Endodermal cell (in vitro differentiated cells): Measurements from ENCODE around the gene SLC29A2. TPM values are rescaled to one million over a fixed set of nuclear protein-coding genes. Genes with fewer than 3 reads are reported as not detected.

Experiments
- DNase-seq: peaks from one replicate; pipeline ENCODE4 v3.0.0-alpha.2; 2017
- H3K27ac ChIP-seq: 2 replicates; pipeline ENCODE4 v1.5.1; 2013; ENCODE audit warnings: mild to moderate bottlenecking, low read depth, low read length, moderate library complexity
- H3K27me3 ChIP-seq: 2 replicates; pipeline ENCODE4 v1.6.1; 2013; ENCODE audit warnings: mild to moderate bottlenecking, low read length, moderate library complexity; ENCODE audit not compliant: insufficient read depth, control insufficient read depth, poor library complexity, severe bottlenecking
- H3K36me3 ChIP-seq: 2 replicates; pipeline ENCODE4 v1.7.0; 2013; ENCODE audit warnings: mild to moderate bottlenecking, low read length, moderate library complexity; ENCODE audit not compliant: control insufficient read depth, insufficient read depth
- H3K4me1 ChIP-seq: one replicate; pipeline ENCODE4 v1.7.0; 2013; ENCODE audit warnings: low read length; ENCODE audit not compliant: control insufficient read depth, insufficient read depth
- H3K4me3 ChIP-seq: 2 replicates; pipeline ENCODE4 v1.5.1; 2013; ENCODE audit warnings: mild to moderate bottlenecking, low read length, moderate library complexity
- H3K9ac ChIP-seq: 2 replicates; pipeline ENCODE4 v1.6.1; 2013; ENCODE audit warnings: mild to moderate bottlenecking, low read length, moderate library complexity; ENCODE audit not compliant: poor library complexity, severe bottlenecking; ENCODE audit errors: extremely low read depth
- H3K9me3 ChIP-seq: 2 replicates; pipeline ENCODE4 v1.6.1; 2013; ENCODE audit warnings: mild to moderate bottlenecking, low read length, moderate library complexity; ENCODE audit not compliant: control insufficient read depth
- H3K27ac Mint-ChIP-seq: 2 replicates; pipeline ENCODE4 v1.8.0; 2020; ENCODE audit warnings: mixed read lengths
- H3K27me3 Mint-ChIP-seq: 2 replicates; pipeline ENCODE4 v1.8.0; 2021; ENCODE audit warnings: mild to moderate bottlenecking, mixed read lengths; ENCODE audit not compliant: insufficient read depth
- H3K36me3 Mint-ChIP-seq: 2 replicates; pipeline ENCODE4 v1.8.0; 2020; ENCODE audit warnings: low read depth, mixed read lengths
- H3K4me1 Mint-ChIP-seq: 2 replicates; pipeline ENCODE4 v1.8.0; 2020; ENCODE audit warnings: mixed read lengths
- H3K4me3 Mint-ChIP-seq: 2 replicates; pipeline ENCODE4 v1.8.0; 2020; ENCODE audit warnings: mild to moderate bottlenecking, moderate library complexity, mixed read lengths
- H3K9me3 Mint-ChIP-seq: 2 replicates; pipeline ENCODE4 v1.8.0; 2020; ENCODE audit warnings: mild to moderate bottlenecking, mixed read lengths
- CTCF ChIP-seq: fragments of 200-600 bp; sonication (generic); conservative IDR thresholded peaks from 2 replicates; pipeline ENCODE4 v1.5.0; 2021; ENCODE audit warnings: antibody characterized with exemption, mild to moderate bottlenecking
- WGBS, 2 experiments: methylation state at CpG; one replicate each; pipeline versions ENCODE4 v1.1.5 to v1.1.7; 2013; ENCODE audit warnings: missing lambda C conversion rate in 2 of 2, mixed read lengths in 1 of 2; ENCODE audit not compliant: insufficient coverage in 1 of 2, insufficient read length in 1 of 2; 5-methylcytosine and 5-hydroxymethylcytosine counted together
- total RNA-seq, 2 donors: library from RNA; stranded (reverse); fragmentation: NEBNext Ultra II Directional in 1 of 2; extraction: Animal tissue kit (Norgen Biotek cat#: 25700) in 1 of 2; gene quantifications; 2 replicates in 1 of 2; 3 replicates in 1 of 2; pipeline ENCODE4 v1.2.1, GENCODE V29; 2021

Gene SLC29A2
- total RNA-seq, 2 donors from 2014 or later: 30.8 to 32.4 TPM

DNA sequence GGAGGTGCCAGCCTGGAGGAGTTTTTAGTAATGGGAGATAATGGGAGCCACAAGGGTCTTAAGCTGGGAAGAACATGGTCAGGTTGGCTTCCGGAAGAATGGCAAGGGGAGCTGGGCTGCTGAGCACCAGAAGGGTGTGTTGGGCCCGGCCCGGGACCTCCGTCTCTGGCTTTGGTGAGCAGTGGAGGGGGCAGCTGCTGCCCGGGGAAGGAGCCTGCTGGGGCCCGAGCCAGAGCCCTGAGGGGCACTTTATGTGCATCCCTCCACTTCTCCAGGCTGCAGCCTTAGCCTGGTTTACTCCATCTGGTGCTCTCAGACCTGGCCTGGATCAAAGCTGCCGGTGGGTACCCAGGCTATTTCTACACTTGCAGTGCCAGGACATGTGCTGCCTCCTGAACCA is 40.5 kb upstream of the SLC29A2 start:
- DNase-seq: no peak
- Mint-ChIP-seq H3K4me1 (no peaks in the 10 kb centered on the region), H3K4me3 (no peak overlapping the region), H3K36me3 (no peaks in the 10 kb centered on the region), H3K27me3 (peaks cover 58% of the 10 kb centered on the region), H3K9me3 (no peaks in the 10 kb centered on the region), H3K27ac (no peak overlapping the region)
- Histone ChIP-seq H3K4me1 (no peaks in the 10 kb centered on the region), H3K9ac (no peak overlapping the region), H3K4me3 (no peak overlapping the region), H3K27me3 (peaks cover 8% of the 10 kb centered on the region), H3K36me3 (no peaks in the 10 kb centered on the region), H3K27ac (no peak overlapping the region), H3K9me3 (no peaks in the 10 kb centered on the region)
- TF ChIP-seq CTCF: no peak
- 86 to 89% methylated on average over 2 to 7 of the region's 7 CpGs for WGBS, 2 experiments

DNA sequence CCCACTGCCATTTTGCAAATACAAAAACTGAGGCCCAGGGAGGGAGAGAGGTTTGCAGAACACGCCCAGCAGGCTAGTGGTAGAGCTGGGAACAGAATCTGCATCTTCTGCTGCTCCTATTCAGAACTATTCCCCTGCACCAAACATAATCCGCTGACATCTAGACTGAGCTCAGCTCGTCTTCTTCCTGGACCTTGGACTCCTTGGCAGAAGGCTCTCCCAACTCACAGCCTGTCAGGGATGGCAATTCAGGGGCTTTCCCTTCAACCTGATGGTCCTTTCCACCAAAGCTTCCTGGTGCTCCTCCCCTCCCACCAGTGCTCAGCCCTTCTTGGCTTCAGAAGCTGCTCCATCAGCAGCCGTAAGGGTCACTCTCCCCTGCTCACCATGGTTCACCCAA is 39.8 kb upstream of the SLC29A2 start:
- Mint-ChIP-seq H3K9me3 (no peaks in the 10 kb centered on the region), H3K4me1 (no peaks in the 10 kb centered on the region), H3K27me3 (peaks cover 52% of the 10 kb centered on the region), H3K27ac (no peak overlapping the region), H3K36me3 (no peaks in the 10 kb centered on the region), H3K4me3 (no peak overlapping the region)
- no peak overlapping the region for H3K27ac ChIP-seq
- DNase-seq: no peak
- no peak overlapping the region for H3K9ac ChIP-seq
- H3K4me1 ChIP-seq: no peaks in the 10 kb centered on the region
- no peaks in the 10 kb centered on the region for H3K9me3 ChIP-seq
- H3K4me3 ChIP-seq: no peak overlapping the region
- no peaks in the 10 kb centered on the region for H3K36me3 ChIP-seq
- H3K27me3 ChIP-seq: peaks cover 10% of the 10 kb centered on the region
- TF ChIP-seq CTCF: no peak
- WGBS, 2 experiments: 85 to 87% methylated on average over 3 to 4 of the region's 4 CpGs

DNA sequence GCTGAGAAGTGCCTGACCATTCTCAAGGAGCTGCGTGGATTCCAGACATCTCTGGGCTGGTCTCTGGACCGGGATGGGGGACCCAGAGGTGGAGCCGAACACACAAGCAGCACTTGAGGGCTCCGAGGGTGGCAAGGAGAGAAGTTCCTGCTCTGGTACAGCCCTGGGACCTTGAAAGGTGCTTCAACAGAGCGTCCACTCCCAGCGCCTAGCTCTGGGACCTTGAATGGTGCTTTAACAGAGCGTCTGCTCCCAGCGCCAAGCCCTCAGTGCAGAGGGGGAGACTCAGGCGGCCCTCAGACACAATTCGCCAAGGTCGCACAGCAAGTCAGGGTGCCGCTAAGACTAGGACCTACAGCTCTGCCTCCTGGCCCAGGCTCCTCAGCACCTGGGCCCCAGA is 38.6 kb upstream of the SLC29A2 start:
- Histone ChIP-seq H3K4me3 (no peak overlapping the region), H3K36me3 (no peaks in the 10 kb centered on the region), H3K27me3 (peaks cover 21% of the 10 kb centered on the region), H3K27ac (no peak overlapping the region), H3K9ac (no peak overlapping the region), H3K4me1 (no peaks in the 10 kb centered on the region), H3K9me3 (no peaks in the 10 kb centered on the region)
- Mint-ChIP-seq H3K36me3 (no peaks in the 10 kb centered on the region), H3K27ac (no peak overlapping the region), H3K27me3 (peaks cover 52% of the 10 kb centered on the region), H3K9me3 (no peaks in the 10 kb centered on the region), H3K4me1 (no peaks in the 10 kb centered on the region), H3K4me3 (no peak overlapping the region)
- TF ChIP-seq CTCF: no peak
- WGBS, 2 experiments: 89 to 99% methylated on average over 11 to 12 of the region's 12 CpGs
- DNase-seq: no peak
